HepG2 (cell line): ENCODE data around the gene PPP1R9B. TPM values are rescaled to one million over a fixed set of nuclear protein-coding genes. Genes with fewer than 3 reads are reported as not detected.

ENCODE experiments used
- AHDC1 ChIP-seq: sonication (generic); formaldehyde crosslinking; IDR thresholded peaks from 2 replicates; pipeline ENCODE4 v1.5.1; 2020; ENCODE audit warnings: mild to moderate bottlenecking, missing genetic modification reagents, borderline replicate concordance
- CEBPZ ChIP-seq: IDR thresholded peaks from 2 replicates; pipeline ENCODE4 v1.6.1; 2012; ENCODE audit warnings: low read length, improper control_type of control experiment
- CENPT ChIP-seq: sonication (generic); formaldehyde crosslinking; IDR thresholded peaks from 2 replicates; pipeline ENCODE4 v1.8.0; 2022; ENCODE audit warnings: low read depth, mild to moderate bottlenecking, moderate library complexity, missing genetic modification reagents
- JARID2 ChIP-seq: sonication (generic); formaldehyde crosslinking; IDR thresholded peaks from 2 replicates; pipeline ENCODE4 v1.8.1; 2023; ENCODE audit warnings: missing genetic modification reagents, inconsistent platforms; ENCODE audit not compliant: insufficient replicate concordance
- JUN ChIP-seq: sonication (generic); formaldehyde crosslinking; IDR thresholded peaks from 2 replicates; pipeline ENCODE4 v1.4.0; 2020; ENCODE audit warnings: mild to moderate bottlenecking, missing genetic modification reagents
- KDM5B ChIP-seq: sonication (generic); formaldehyde crosslinking; IDR thresholded peaks from 2 replicates; pipeline ENCODE4 v1.4.0; 2020; ENCODE audit warnings: missing genetic modification reagents, mild to moderate bottlenecking, borderline replicate concordance
- KLF11 ChIP-seq: IDR thresholded peaks from 2 replicates; pipeline ENCODE4 v1.6.1; 2016; ENCODE audit warnings: missing compliant biosample characterization
- TCF7L2 ChIP-seq: IDR thresholded peaks from 2 replicates; pipeline ENCODE4 v1.6.1; 2011; ENCODE audit warnings: mild to moderate bottlenecking, low read depth, low read length, moderate library complexity
- TGIF2 ChIP-seq: IDR thresholded peaks from 2 replicates; pipeline ENCODE4 v1.6.1; 2016; ENCODE audit warnings: control low read depth, missing compliant biosample characterization
- ZBTB33 ChIP-seq: sonication (generic); formaldehyde crosslinking; IDR thresholded peaks from 2 replicates; pipeline ENCODE4 v1.4.0; 2020; ENCODE audit warnings: missing genetic modification reagents
- ZFY ChIP-seq: sonication (generic); formaldehyde crosslinking; IDR thresholded peaks from 2 replicates; pipeline ENCODE4 v1.4.0; 2020; ENCODE audit warnings: missing genetic modification reagents
- ZNF614 ChIP-seq: IDR thresholded peaks from 2 replicates; pipeline ENCODE4 v1.6.1; 2018; ENCODE audit warnings: missing biosample characterization, missing genetic modification reagents, inconsistent platforms, borderline replicate concordance
- ZNF800 ChIP-seq: sonication (generic); formaldehyde crosslinking; IDR thresholded peaks from 2 replicates; pipeline ENCODE4 v1.4.0; 2020; ENCODE audit warnings: missing genetic modification reagents
- polyA plus RNA-seq, 8 experiments: library from polyadenylated mRNA; depleted of rRNA in 3 of 8; stranded (reverse) in 7 of 8; unstranded in 1 of 8; fragments of >200 nt; fragmentation: Illumina TruSeq in 4 of 8; extraction: Trizol in 4 of 8; gene quantifications; 2 replicates each; pipeline versions ENCODE4 v1.2.1 to v1.2.3, GENCODE V29; 2011 to 2016; ENCODE audit warnings: low read depth in 4 of 8, missing spikeins in 1 of 8, mixed read lengths in 1 of 8; ENCODE audit not compliant: insufficient read depth in 1 of 8
- total RNA-seq, 5 experiments: library from RNA; depleted of rRNA; stranded (reverse); fragments of >200 nt; fragmentation: Illumina TruSeq; extraction: Trizol; gene quantifications; 2 replicates each; pipeline ENCODE4 v1.2.3, GENCODE V29; 2016; ENCODE audit warnings: low read depth in 1 of 5

Gene PPP1R9B
- total and polyA plus RNA-seq, 2 of the 13 experiments (the other 11 are each of a cell fraction or from before 2014, with no cell fraction given), result 9.4 to 15.8 TPM

GRCh38 chr17:50117202-50118051, 33.0 kb downstream of the PPP1R9B start (continued):
- no peak for TF ChIP-seq CEBPZ
- TF ChIP-seq ZNF614 (CRISPR knock-in tag), result peak; percentile 53; the same call in 1 of the 2 replicates
- peak; percentile 91 for TF ChIP-seq ZBTB33
- TF ChIP-seq CENPT (CRISPR knock-in tag), result peak; percentile 72; the same call in 1 of the 2 replicates
- no peak for TF ChIP-seq TGIF2 (CRISPR knock-in tag)
- peak; percentile 96 for TF ChIP-seq ZNF800 (CRISPR knock-in tag)
- TF ChIP-seq TCF7L2, result no peak
- no peak for TF ChIP-seq JUN
- no peak for TF ChIP-seq JARID2 (CRISPR knock-in tag)
- no peak for TF ChIP-seq AHDC1 (CRISPR knock-in tag)
- peak; percentile 47; the same call in 1 of the 2 replicates for TF ChIP-seq ZFY
- TF ChIP-seq KLF11 (CRISPR knock-in tag), result no peak
- peak; percentile 43; the same call in 1 of the 2 replicates for TF ChIP-seq KDM5B
